ENCODE results near the gene ZG16B.

The ZG16B gene

GRCh38 chr16:2806286-2806685 lies 23.8 kb upstream of the ZG16B start:
- no peak for TF ChIP-seq CTCF (IDR thresholded peaks at IDR 0.05; ENCODE audit: low read depth, low read length)
- no peak overlapping the region for H3K4me3 ChIP-seq (replicated peaks in 1 of 2; ENCODE audit: low read depth in 2 of 2, low read length in 2 of 2)
- DNase-seq (ENCODE audit: low read depth in 2 of 2), result no peak

GRCh38 chr16:2808181-2808580 lies 21.9 kb upstream of the ZG16B start:
- DNase-seq (ENCODE audit: low read depth in 2 of 2), result no peak
- H3K4me3 ChIP-seq (replicated peaks in 1 of 2; ENCODE audit: low read depth in 2 of 2, low read length in 2 of 2), result no peak overlapping the region
- TF ChIP-seq CTCF (IDR thresholded peaks at IDR 0.05; ENCODE audit: low read depth, low read length), result no peak

GRCh38 chr16:2809149-2809760 lies 20.8 kb upstream of the ZG16B start:
- no peak for TF ChIP-seq CTCF (IDR thresholded peaks at IDR 0.05; ENCODE audit: low read depth, low read length)
- no peak for DNase-seq (ENCODE audit: low read depth in 2 of 2)

GRCh38 chr16:2810651-2811050 lies 19.5 kb upstream of the ZG16B start:
- no peak for TF ChIP-seq CTCF (IDR thresholded peaks at IDR 0.05; ENCODE audit: low read depth, low read length)
- DNase-seq (ENCODE audit: low read depth in 2 of 2), result no peak
- H3K4me3 ChIP-seq (replicated peaks in 1 of 2; ENCODE audit: low read depth in 2 of 2, low read length in 2 of 2), result no peak overlapping the region

More at GRCh38 chr16:2809149-2809760, 20.8 kb upstream of the ZG16B start:
- no peak overlapping the region for H3K4me3 ChIP-seq (replicated peaks in 1 of 2; ENCODE audit: low read depth in 2 of 2, low read length in 2 of 2)

GRCh38 chr16:2811703-2812471 lies 18.2 kb upstream of the ZG16B start:
- no peak for TF ChIP-seq CTCF (IDR thresholded peaks at IDR 0.05; ENCODE audit: low read depth, low read length)
- no peak for DNase-seq (ENCODE audit: low read depth in 2 of 2)
- H3K4me3 ChIP-seq (replicated peaks in 1 of 2; ENCODE audit: low read depth in 2 of 2, low read length in 2 of 2), result no peak overlapping the region

GRCh38 chr16:2813771-2814221 lies 16.3 kb upstream of the ZG16B start:
- no peak for TF ChIP-seq CTCF (IDR thresholded peaks at IDR 0.05; ENCODE audit: low read depth, low read length)
- no peak for DNase-seq (ENCODE audit: low read depth in 2 of 2)
- H3K4me3 ChIP-seq (replicated peaks in 1 of 2; ENCODE audit: low read depth in 2 of 2, low read length in 2 of 2), result no peak overlapping the region

Measured in cardiac fibroblast (primary cell).